Thyroid gland (tissue), 4 donors: ENCODE measurements around the gene AADACL3.

ENCODE experiments used
- CTCF ChIP-seq, 6 experiments: fragments of 200-600 bp in 3 of 6; fragments of 450-650 bp in 3 of 6; sonication (generic) in 3 of 6; IDR thresholded peaks; one replicate each; pipeline ENCODE4 v1.5.1; 2016 to 2019; ENCODE audit warnings: antibody characterized with exemption in 6 of 6, mild to moderate bottlenecking in 2 of 6, inconsistent platforms in 1 of 6, moderate library complexity in 1 of 6
- POLR2A ChIP-seq, 2 donors: fragments of 450-650 bp; IDR thresholded peaks; one replicate each; pipeline ENCODE4 v1.6.1; 2017; ENCODE audit warnings: antibody characterized with exemption in 2 of 2, mild to moderate bottlenecking in 2 of 2, moderate library complexity in 1 of 2

GRCh38 chr1:12728391-12728790 is 12.5 kb downstream of the AADACL3 start:
- no peak for TF ChIP-seq CTCF (IDR thresholded peaks at IDR 0.05)
- no peak for TF ChIP-seq POLR2A (IDR thresholded peaks at IDR 0.05)
